Medulla oblongata (tissue), 1 donor: ENCODE measurements around the gene EIF3D.
A peak's percentile ranks its signal among the peaks of the same experiment; 100 is the strongest.

ENCODE experiments used
- DNase-seq: peaks from one replicate; pipeline ENCODE4 v3.0.0-alpha.2; 2015; ENCODE audit errors: extremely low spot score

The EIF3D gene, protein sequence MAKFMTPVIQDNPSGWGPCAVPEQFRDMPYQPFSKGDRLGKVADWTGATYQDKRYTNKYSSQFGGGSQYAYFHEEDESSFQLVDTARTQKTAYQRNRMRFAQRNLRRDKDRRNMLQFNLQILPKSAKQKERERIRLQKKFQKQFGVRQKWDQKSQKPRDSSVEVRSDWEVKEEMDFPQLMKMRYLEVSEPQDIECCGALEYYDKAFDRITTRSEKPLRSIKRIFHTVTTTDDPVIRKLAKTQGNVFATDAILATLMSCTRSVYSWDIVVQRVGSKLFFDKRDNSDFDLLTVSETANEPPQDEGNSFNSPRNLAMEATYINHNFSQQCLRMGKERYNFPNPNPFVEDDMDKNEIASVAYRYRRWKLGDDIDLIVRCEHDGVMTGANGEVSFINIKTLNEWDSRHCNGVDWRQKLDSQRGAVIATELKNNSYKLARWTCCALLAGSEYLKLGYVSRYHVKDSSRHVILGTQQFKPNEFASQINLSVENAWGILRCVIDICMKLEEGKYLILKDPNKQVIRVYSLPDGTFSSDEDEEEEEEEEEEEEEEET

DNA sequence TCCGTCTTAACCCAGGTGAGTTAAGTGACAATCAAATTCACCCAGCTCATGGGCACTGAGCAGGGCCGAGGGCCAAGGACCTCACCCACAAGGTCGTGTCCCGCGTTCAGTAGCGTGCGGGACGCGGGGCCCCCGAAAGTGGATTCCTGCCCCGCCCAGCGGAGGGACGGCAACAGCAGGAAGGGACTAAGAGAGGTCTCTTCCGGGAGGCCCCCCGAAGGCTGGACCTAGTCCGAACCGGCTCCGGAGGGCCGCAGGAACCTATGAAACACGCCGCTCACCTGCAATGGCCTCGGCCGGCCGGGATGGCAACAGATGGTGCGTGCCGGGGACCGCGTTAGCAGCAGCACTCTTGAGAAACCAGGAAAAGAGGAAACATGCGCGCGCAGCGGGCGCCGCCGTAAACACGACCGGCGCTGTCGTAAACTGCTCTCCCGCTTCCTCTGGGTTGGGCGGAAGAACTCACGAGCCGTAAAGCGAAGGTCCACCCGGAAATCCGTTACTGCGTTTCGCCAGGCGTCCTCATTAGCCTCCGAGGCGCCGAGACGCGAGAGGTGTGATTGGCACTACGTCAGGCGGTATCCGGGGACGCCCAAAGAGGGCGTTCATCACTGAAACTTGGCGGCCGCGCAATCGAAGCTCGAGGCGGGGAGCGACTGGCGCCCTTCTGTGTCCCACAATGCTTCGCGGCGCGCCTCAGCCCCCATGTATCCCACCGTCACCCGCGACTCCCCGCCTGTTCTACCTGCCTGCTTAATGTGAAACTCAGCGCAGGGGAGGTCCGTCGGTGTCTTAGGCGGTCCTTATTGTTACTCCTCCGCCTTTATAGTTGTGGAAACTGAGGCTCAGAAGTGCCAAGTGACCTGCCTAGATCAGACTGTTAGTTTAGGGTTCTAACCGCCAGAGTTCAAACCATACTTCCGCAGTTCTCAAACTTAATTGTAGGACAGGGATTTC, at the start of gene EIF3D:
Gene EIF3D (minus strand): TSS at position 372 of the 957 bp plus-strand sequence. CDS start 3,045 bp downstream, outside the sequence.
- peak; percentile 99 for DNase-seq

DNA sequence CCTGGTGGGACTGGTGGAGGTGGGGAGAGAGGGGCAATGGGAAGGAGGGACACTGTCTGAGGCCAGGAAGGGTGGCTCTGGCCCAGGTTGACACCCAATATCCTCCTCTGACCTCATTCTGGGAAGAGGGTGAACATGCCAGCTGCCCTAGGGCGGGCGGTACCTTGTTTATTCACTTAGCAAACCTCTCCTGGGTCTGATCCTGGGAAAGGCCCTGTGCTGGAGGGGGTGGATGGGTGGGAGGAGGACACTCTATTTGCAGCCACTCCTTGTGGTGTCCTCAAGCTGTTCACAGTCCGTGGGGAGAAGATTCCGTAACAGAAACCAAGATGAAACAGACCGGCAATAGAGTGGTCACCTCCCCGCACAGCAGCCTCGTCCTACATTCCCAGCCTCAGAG, 49.7 kb upstream of the EIF3D start:
- no peak for DNase-seq

DNA sequence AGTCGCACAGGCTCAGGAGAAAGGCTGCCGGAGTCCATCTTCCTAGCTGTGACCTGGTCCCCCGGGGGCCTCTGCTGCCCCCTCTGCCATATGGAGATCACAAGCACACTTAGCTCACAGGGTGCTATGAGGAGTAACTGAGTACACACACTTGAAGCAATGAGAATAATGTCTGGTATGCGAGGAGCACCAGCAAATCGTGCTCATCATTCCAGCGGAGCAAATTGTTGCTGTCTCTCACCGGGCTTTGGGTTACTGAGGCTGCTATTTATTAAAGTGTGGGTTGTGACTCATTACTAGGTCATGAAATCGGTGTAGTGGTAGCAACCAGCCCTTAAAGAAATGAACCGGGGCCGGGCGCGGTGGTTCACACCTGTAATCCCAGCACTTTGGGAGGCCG, 48.1 kb upstream of the EIF3D start:
- DNase-seq: no peak

DNA sequence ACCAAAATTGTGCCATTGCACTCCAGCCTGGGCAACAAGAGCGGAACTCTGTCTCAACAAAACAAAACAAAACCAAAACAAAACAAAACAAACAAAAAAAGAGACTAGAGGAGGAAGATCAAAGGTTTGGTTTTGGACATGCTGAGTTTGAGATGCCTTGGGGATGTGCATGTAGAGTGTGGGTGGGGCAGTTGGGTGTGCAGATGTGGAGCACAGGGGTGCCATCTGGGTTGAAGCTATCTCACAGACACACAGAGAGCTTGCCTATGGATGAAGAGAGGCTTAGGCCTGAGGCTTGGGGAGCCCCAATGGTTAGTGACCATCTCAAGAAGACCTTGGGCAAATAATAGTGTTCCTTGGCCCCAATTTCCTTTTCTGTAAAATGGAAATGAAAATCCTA, 45.8 kb upstream of the EIF3D start:
- no peak for DNase-seq

DNA sequence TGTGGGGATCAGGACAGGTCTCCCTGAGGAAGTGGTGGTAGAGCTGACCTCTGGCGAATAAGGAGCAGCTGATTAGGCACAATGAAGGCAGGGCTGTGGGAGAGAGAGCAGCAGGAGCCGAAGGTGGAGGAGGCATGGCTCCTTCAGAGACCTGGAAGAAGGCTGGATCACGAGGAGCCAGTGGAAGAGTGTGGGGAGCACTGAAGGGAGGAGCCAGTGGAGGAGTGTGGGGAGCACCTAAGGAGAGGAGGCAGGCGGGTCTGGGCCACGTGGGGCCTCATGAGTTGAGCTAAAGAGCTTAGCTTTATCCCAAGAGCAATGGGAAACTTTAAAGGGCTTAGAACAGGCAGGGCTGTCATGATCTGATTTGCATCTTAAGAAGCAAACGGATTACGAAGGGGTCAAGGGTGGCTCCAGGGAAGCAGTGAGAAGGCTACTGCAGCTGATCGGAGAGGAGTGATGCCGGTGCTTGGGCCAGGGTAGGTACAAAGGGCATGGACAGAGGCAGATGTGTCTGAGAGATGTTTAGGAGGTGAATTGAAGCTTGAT, 44.9 kb upstream of the EIF3D start:
- DNase-seq: no peak

DNA sequence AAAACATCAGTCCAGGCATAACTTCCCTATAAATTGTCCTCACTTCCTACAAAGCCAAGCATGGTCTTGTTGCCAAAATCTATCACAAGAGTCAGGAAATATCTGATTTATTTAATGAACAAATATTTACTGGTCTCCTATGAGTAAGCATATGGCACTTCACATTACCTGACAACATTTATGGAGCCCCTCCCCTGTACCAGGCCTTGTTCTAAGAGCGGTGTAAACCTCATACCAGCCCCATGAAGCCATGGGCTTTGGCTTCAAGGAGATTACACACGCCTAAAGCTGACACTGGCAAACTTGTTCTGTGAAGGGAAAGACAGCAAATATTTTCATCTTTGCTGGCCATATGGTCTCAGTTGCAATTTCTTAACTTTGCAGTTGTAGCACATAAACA, 43.0 kb upstream of the EIF3D start:
- DNase-seq: no peak

DNA sequence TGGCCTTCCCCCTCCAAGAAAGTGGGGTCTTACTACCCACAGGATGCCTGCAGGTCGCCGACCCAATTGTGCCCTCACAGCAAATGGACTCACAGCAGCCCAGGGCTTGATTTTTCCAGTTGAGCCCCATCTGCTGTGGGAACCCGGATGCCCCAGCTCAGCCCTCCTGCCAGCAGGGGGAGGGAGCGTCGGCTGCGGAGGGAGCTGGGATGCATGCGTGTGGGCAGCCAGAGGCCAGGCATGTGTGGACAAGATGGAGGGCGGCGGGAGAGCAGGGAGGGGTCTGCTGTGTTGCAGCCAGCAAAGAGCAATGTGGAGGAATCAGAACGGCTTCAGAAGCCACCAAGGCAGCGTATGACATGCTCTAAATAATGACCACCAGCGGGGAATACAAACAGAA, 41.0 kb upstream of the EIF3D start:
- DNase-seq: no peak

DNA sequence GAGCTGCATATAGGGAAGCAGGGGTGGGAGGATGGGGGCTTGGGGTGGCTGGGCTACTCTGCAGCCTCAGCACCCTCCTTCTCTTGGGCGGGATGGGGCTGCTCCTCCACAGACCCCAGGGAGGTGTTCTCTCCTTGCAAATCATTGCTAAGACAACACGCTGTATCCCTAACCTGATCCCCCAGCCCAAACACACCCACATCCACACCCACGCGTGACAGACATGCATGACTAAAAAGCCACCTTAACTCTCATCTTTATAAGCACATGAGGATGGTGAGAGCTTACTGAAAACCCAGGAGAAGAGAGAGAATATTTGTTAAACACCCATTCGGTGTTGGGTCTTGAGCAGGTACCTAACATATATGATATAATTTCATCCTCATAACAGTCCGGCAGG, 39.9 kb upstream of the EIF3D start:
- DNase-seq: no peak

DNA sequence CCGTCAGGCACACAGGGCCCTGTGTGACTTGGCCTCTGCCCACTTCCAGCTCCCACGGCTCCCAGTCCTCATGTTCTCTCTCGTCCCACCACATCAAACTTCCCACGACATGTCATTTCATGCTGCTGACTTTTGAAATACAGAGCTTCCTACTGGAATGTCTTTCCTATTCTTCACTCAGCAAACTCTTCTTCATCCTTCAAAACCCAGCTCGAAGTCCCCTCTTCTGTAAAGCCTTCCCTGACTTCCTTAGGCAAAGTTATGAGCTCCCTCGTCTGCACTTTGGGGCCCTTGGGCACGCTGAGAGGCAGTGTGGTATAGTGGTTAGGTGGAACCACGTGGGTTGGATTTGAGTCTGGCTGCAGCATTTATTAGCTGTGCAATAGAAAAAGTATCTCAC, 37.8 kb upstream of the EIF3D start:
- DNase-seq: no peak

DNA sequence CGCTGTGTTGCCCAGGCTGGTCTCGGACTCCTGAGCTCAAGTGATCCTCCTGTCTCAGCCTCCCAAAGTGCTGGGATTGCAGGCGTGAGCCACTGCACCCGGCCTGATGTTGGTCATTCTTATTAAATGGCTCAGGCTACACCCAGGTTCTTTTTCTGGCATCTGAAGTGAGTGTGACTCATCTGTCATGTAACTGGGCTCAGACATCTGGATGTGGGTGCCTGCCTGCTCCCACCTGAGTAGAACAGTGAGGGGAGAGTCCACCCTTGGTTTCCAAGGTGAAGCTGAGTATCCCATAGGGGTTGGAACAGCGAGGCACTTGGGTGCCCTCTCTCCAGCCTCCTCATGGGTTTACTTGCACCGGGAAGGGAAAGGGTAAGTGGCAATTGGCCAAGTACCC, 36.7 kb upstream of the EIF3D start:
- no peak for DNase-seq

DNA sequence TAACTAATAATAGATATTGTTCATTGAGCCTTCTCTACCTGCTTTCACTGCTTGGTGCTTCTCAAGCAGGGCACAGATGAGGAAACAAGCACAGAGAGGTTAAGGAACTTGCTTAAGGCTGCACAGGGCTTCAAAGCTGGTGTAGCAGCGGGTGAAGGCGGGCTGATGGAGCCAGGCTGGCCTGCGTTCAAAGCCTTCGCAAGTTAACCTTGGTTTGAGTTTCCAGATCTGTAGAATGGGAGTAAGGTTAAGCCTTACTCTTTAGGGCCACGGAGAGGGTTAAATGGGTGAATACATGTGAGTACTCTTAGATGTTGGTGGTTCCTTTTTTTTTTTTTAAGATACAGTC, 36.2 kb upstream of the EIF3D start:
- no peak for DNase-seq

DNA sequence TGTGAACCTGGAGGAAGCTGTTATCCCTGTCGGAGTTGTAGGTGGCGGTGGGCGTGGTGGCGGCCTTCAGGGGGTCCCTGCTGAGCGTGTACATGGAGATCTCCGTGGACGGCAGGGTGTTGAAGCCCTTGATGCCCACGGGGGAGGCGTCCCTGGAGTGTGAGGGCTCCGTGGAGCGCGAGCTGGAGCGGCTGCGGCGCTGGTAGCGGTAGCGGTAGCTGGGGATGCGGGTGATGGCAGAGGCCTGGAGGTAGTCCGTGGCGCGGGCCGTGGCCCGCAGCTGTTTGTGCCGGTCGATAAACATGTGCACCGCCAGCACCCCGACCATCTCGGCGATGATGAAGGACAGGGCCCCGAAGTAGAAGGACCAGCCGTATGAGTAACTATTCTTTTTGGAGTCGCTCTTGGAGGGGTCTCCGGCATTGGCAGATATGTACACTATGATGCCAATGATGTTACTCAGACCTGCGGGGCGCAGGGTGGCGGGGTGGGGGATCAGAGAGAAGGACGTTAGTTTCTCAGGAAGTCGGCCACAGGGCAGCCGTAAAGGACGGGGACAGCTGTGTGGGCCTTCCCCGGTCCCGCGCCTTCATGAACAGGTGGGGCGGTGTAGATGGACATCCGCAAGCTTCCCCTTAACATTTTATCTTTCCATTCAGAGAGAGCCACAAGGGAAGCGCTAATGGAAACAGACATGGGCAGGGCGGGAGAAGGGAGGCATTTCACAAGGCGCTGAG, 35.6 kb upstream of the EIF3D start:
- no peak for DNase-seq

DNA sequence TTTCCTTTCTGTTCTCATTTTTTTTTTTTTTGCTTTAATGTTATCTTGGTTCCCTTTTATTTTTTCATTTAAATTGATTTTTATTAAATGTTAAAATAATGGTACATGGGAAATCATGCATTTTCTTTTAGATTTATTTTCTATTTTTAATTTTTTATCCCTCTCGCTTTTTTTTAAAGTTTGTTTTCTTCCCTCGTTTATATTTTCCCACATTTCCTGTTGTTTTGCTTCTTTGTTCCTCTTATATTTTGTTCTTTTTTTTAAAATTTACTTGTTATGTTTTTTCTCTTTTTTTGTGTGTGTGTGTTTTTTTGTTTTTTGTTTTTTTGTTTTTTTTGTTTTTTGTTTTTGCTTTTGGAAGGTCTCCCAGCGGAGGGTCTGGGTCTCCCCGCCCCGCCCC, 34.9 kb upstream of the EIF3D start:
- DNase-seq: no peak

DNA sequence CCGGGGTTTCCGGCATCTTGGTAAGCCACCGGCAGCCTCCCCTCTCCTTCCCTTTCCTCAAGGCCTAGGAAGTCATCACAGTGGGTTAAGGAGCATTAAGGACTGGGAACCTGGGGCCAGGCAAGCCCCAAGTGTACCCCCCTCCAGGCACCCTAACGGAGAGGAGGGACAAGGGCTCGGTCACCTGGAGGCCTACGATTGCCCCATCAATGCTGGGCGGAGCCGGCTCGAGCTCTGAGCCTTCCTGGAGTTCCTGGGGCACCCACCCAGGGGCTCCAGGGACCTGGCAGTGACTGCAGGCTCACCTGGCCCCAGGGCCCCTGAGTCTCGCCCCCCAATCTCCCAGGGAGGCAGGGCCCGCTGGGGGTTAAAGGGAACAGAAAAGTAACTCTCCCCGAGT, 34.5 kb upstream of the EIF3D start:
- DNase-seq: no peak

DNA sequence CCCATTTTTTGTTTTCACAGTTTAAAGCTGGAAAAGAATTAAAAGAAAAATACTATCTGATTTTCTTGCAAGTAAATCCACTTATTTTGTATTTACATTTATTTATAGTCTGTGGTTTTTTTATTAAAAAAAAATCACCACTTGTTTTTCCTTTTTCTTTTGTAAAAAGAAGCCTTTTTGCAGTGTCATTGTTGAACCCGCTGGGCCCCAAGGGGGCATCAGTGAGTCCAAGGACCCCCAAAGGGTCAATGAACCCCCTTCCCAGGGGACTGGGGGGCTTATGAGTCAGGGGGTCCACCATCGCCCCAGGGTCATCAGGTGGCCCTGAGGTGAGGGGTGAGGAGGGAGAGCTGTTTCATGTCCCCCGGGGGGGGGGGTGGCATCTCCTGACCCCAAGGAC, 34.0 kb upstream of the EIF3D start:
- DNase-seq: no peak

DNA sequence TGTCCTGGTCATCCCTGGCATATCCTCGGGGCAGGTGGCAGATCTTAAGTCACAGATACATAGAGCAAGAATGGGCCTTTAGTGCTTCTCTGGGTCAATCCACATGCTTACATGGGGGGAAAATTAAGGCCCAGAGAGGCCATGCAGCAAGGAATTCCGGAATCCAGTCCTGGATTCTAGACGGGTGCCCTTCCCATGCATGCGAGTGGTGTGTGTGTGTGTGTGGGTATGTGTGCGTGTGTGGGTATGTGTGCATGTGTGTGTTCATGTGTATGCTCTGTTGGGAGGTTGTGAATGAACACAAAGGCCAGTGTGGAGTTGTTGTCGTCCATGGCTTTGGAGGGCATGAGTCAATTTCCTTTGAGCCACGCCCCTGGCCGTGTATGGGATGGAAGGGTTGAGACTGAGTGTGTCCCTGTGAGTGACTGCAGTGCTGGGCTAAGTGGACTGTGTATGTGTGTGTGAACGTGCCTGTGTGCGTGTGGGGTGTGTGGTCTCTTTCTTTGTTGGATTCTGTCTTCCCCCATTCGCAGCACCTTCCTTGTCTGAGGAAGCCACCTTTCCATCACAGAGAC, 33.4 kb upstream of the EIF3D start:
- DNase-seq: no peak

DNA sequence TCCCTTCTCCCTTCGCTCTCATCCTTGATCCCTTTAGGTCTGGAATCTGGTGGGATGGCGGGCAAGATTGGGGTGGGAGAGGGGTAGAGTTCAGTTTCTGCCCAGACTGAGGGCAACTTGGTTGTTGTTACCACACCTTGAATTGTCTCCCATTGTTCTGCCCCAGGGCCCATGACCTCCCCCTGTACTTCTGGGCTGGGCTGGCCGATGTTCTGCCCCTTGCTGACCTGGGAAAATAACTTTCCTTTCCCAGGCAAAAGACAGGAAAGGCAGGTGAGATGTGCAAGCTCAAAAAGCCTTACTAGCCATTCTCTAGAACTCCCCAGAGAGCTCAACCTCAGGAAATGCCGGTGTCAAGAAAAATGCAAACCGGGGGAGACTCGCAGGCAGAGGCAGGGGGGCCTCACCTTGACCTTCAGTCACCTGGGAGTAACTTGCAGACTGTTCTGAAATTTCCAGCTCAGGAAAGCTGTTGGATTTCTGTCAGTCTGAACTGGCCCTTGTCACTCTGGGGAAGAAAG, 32.4 kb upstream of the EIF3D start:
- DNase-seq: no peak

DNA sequence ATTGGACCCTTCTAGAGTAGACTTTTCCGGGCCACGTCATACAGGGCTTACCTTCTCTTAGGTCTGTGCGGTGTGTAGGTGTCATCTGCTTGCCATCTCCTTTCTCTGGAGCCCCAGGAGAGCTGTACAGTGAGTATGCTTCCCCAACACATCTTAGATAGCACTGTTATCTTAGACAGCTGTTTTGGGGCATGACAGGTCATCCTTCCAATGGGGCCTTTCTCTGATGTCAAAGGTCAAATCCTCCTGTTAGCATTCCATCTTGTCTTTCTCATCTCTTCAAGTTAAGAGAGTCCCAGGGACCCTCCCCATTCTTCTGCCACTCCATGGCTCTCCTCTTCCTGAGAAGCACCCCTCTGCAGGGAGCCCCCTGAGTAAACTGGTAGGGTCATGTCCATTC, 31.0 kb upstream of the EIF3D start:
- DNase-seq: no peak

DNA sequence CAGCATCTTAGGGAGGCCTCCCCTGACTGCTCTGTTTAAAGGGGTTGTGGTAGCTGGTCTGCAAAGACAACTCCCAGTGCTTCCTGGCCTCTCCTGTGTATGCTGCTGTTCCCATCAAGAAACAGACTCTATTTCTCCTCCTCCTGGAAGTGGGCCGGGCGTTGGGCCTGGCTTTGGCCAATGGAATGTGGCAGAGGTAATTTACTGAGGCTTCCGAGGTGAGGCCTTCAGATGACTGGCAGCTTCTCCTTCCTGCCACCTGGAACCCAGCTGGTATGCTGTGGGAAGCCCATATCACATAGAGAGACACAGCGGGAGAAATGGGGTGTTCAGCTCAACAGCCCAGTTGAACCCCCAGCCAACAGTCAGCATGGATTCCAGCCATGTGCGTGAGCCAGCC, 25.1 kb upstream of the EIF3D start:
- no peak for DNase-seq

DNA sequence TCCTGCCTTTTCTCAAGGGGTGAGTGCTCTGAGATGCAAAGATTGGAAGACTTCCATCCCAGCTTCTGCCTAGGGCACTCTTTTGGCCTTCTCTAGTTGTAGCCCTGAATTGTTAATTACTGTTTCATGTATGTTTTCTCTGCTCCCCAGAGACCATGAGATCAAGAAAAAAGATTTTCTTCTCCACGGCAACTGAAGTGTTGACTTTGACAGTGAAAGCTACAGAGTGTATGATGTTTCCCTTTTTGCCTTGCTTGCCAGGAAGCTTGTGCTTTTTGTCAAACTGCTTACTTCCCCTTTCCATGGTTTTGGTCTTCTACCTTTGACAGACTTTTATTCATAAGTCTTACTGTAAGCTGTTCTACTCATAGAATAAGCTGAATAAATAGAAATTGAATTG, 23.3 kb upstream of the EIF3D start:
- DNase-seq: no peak
